HG03575 (cell line): ENCODE results near the gene B4GALNT3.
"Not testable (repeated sequence)": the region's sequence is repeated elsewhere in the genome, so short reads cannot be mapped to it uniquely, and the experiment has no call there.

Source experiments
- ATAC-seq: cut with Tn5 transposase; IDR thresholded peaks from one replicate; pipeline ENCODE4 v1.9.1; 2021; ENCODE audit not compliant: unreplicated experiment, insufficient number of reproducible peaks, low FRiP score; ENCODE audit errors: extremely low read depth

Gene B4GALNT3

DNA sequence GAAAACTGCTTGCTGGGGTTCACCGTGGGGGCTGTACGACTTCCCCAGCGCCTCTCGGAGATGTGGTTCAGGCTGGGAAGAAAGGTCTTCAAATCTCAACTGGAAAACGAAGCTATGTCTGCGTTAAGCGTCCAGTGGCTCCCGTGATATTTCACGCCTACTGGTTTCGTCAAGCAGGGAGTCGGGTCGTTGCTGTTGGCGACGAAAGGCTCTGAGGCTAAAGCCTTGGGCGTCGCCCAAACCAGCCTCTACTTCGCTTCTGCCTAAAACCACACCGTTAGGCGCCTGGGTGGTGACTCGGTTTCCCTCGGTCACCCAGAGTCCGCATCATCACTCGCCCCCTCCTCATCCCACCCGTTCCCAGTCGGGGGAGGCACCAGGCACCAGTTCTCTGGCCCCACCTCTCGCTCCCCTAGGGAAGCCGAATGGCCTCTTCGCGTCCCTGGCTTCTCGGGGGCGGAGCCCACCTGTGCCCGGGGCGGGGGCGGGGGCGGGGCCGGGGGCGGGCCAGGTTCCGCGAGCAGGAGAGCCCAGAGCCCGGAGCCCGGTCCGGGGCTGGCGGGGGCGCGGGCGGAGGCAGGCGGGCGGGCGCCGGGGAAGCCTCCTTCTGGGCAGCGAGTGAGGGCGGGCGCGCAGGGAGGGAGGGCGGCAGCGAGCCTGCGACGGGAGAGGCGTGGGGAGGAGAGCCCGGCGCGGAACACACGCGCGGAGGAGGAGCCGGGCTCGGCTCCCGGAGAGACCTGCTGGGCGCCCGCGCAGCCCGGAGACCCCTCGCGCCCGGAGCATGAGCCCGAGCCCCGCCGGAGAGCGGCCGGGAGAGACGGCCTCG, at the start of gene B4GALNT3:
TSS of gene B4GALNT3 (plus strand) at position 510 of the 829 bp plus-strand sequence. CDS start 438 bp downstream, outside the sequence.
- no peak for ATAC-seq

DNA sequence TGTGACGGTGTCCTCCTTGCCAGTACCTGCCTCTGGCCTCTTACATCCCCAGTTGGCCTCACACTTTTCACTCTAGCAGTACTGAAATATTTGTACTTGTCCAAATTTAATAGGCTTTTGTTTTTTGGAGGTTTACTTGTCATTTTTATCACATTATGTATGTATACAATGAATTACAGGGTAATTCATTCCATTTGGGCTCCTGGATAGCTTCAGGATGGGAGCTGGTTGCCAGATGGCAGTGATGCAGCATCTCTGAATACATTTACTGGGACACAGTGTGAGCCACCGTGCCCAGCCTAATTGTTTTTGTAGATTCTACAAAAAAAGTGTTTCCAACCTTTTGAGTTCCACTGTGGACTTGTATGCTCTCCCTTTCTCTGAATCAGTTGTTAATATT, 44.9 kb upstream of the B4GALNT3 start:
- no peak for ATAC-seq

DNA sequence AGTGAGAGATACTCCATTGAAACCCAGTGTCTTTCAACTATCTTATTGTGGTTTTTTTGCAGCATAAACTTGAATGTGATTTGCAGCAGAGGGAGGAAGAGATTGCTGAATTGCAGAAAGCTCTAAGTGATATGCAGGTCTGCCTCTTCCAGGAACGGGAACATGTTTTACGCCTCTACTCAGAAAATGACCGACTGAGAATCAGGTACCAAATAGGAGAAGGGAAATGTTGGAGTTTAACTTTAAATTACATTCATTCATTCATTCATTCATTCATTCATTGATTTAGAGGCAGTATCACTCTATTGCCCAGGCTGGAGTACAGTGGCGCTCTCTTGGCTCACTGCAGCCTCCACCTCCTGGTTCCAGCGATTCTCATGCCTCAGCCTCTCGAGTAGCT, 41.3 kb upstream of the B4GALNT3 start:
- ATAC-seq, result no peak

GRCh38 chr12:422526-422925, 37.2 kb upstream of the B4GALNT3 start:
- ATAC-seq, result no peak

GRCh38 chr12:435737-436136, 24.0 kb upstream of the B4GALNT3 start:
- not testable (repeated sequence) for ATAC-seq

- ATAC-seq, result no peak
Measured at GRCh38 chr12:442235-442884, 17.4 kb upstream of the B4GALNT3 start.

DNA sequence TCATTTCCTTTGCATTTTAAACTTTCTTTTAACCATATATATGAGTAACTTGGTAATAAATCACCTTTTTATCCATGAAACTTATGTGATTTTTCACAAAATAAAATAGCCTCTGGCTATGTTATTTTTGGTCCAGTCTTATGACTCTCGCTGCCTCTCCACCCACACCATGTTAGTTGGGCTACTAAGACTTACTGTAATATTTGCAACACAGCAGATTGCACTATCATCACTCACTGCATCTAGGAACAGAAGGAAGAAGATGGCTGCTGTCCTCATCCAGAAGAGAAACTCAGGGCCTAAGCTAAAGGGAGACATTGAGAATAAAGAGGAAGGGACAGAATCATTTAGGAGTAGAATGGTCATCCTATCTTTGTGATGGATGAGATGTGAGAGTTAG, 12.6 kb upstream of the B4GALNT3 start:
- no peak for ATAC-seq

DNA sequence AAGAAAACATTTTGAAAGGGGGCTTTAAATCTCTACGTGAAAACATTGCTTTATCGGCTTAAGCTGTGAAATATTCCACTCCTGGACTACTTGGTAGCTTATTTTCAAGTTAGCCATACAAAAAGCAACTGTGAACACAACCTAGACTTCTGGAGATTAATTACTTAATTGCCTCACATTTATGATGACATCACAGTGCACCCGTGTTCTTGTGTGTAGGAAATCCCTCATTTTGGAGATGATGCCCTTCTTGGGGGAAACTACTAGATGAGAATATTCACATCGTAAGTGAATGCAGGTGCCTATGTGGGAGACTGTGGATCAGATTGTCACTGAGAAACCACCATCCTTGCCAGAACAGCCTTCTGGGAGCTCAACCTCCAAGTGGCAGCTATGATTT, 10.5 kb upstream of the B4GALNT3 start:
- no peak for ATAC-seq

DNA sequence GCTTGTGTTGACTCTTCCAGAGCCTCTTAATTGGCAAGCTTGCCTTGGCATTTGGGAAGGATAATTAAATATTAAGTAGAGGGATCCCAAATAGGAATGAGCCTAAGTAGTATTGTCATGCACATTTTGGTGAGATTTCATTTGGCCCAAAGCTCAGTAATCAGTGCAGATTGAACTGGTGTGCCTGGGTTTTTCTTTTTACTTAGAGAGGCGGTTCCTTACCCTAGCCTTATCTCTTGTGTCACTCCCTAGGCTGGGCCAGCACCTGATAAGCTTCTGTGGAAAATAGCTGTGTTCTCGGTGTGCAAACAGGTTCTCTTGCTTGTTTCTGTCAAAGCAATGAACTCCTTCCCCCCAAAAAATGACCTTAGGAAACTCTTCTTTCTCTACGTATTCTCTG, 9.3 kb upstream of the B4GALNT3 start:
- ATAC-seq, result no peak

DNA sequence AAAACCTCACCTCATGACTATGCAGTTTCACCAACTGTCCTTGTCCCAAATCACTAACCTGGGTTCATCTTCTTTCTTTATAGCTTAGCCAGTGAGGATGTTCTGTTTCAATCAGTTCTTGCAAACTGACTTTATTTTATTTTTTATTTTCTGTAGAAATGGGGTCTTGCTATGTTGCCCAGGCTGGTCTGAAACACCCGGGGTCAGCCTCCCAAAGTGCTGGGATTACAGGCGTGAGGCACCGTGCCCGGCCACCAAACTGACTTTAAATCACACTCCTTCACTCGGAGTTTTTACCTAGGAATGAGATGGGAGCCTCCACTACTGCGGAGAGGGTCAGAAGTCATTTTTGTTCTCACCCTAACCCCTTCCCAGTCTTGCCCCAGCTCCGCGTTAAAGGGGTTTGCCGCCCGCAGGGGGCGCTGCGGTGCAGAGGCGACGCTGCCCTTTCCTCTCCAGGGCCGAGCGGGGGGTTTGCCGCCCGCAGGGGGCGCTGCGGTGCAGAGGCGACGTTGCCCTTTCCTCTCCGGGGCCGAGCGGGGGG, 7.0 kb upstream of the B4GALNT3 start:
- no peak for ATAC-seq

DNA sequence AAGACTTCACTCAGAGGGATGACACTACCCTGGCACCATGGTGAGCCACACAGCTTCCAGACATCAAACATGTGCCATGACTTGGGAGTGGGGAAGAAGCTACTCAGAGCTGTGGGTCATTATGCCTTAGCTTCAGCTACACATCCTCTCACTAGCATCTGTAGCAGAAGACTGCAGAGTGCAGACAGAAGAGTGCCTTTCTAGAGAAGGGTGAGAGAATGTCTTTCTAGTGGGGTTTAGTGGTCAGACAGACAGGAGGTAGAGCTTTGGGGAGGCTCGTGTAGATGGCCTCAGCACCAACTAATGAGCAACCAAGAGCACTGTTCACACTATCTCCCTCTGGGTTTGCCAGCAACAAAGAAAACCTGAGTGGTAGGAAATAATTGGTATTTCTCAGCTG, 4.9 kb upstream of the B4GALNT3 start:
- no peak for ATAC-seq

DNA sequence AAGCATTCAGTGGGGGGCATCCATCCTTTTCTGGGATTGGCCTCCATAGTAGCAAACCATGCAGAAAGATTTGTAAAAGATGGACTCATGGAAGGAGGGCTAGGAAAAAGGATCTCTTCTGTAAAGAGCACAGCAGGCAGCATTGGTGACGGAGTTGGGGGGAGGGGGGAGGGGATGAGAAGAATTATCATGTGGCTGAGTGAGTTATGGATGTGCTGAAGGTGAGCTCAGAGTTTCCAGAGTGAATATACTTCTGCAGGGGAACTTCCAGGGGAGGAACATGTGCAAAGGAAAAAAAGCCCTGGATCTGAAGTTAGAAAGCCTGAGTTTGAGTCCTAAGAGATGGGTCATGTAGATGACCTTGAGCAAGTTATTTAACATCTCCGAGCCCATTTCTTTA, 3.9 kb upstream of the B4GALNT3 start:
- no peak for ATAC-seq

- ATAC-seq, result no peak
Measured at GRCh38 chr12:457676-458075, 2.1 kb upstream of the B4GALNT3 start.

DNA sequence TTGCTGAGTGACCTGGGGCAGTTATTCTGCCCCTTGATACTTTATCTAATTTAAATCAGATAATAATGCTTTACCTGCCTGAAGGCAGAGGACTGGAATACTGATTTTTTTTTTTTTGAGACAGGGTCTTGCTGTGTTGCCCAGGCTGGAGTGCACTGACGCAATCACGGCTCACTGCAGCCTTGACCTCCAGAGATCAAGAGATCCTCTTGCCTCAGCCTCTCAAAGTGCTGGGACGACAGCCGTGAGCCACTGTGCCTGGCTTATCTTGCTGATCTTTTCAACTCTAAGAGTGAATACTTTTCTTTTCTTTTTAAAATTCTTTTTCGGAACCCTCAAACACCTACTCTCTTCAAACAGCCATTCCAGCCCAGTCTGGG, 699 bp upstream of the B4GALNT3 start:
- ATAC-seq, result no peak

DNA sequence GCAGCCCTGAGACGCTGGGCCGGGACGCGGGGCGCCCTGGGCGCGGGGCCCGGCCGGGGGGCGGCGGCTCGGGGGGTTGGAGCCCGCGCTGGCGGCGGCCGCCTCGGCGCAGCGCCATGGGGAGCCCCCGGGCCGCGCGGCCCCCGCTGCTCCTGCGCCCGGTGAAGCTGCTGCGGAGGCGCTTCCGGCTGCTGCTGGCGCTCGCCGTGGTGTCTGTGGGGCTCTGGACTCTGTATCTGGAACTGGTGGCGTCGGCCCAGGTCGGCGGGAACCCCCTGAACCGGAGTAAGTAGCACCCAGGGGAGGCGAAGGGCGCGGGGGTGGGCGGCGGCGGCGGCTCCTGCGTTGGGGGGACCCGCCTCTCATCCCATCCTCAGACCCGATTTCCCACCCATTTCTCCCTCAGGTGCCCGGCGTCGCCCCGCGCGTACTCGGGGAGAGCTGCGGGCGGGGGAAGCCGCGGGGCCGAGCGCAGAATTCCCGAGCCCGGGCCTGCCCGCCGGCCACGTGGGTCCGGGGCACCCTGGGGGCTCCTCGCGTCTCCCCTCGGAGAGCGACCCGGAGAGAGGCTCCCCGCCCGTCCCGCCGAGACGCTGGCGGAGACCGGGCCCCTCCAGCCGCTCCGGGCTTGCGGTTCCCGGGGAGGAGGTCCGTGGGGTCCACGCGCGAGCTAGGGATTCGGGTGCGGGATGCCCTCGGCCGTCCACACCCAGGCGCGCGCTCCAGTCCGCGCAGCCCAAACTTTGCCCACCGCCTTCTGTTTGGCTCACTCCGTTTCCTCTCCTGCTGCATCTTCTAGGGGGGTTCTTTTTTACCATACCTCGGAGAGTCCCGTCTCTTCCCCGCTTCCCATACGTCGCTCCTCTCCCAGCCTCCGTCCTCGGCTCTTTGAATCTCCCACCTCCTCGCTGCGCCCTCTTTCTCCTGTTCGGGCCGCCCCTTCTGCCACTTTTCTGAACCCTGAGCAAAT, 807 bp downstream of the B4GALNT3 start:
- no peak for ATAC-seq

DNA sequence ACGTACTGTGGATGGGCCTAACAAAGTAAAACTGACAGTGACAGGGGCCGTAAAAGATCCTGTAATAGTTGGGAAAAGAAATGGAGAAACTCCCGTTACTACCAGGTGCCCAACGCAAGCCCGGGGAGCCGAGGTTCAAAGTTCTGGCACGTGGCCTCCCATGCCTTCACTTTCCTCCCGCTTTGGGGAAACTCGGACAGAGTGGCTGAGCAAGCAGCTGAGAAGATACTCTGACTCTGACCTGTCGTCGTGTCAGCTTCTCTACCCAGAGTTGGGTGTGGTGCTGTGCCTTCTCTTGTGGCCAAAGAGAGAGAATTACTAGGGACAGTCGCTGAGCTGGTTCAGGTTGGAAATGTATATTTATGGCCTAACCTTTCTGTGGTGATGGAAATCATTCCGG, 1.7 kb downstream of the B4GALNT3 start:
- ATAC-seq, result no peak

DNA sequence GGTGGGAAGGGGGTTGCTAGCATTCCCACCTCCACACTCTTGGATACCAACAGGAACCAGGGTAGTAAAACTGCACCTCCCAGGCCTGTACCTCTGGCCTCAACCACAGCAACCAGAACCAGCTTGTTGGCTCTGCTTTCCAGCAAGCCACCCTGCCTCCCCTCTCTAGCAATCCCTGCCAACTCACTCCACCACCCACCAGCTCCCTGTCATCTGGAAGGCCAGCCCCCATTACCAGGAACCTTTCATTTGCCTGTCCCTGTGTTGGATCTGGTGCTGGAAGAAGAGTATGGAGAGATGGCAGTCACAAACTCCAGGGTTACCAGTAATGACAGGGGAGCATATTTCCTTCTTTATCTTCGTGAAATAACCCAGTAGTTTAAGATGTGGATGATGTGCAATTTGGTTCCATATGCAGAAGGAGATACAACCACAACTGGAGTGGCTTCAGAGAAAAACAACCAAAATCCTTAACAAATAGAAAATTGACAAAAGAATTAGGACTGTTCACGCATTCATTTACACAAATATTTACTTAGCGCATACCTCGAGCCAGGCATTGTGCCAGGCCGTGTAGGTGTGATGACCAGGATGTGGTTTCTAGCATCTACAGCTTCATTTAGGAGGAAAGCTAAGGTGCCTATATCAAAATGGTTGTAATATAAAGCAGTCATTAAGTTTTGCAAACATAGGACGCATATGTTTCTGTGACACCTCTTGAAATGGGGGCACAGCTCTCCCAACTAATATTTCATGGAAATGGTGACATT, 3.4 kb downstream of the B4GALNT3 start:
- ATAC-seq, result no peak

DNA sequence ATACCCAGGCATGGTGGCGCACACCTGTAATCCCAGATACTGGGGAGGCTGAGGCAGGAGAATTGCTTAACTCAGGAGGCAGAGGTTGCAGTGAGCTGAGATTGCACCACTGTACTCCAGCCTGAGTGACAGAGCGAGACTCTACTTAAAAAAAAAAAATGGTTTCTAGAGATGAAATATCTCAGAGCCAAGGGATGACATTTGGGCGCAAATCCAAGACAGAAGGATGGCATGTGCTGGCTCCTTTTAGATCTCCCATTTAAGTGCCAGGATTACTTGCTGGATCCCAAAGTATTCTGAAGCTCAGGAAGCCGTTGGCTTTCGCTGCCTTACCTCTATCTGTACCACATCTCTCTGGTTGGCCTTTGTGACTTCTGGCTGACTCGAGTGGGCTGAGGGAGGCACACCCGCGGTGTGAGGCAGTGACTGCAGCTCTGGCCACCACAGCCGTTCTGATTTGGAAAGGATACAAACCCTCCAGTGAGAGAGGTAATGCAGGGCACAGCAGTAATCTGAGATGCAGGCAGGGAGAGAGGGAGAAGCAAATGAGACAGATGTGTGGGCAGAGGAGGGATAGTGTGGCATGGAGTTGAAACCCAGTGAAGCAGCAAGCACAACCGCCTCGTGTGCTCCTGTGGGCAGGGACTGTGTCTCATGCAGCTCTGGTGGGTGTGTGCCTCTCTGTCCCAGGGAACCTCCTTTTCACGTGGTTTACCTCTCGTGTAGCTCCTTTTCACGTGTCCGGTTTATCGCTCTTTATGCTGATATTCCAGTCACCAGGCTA, 4.9 kb downstream of the B4GALNT3 start:
- ATAC-seq, result no peak
